ENCODE results near the gene MCFD2. TPM values are rescaled to one million over a fixed set of nuclear protein-coding genes. Genes with fewer than 3 reads are reported as not detected.

Gene MCFD2
- total and polyA plus RNA-seq, 8 donors: 13.3 to 127 (median 43.3) TPM

DNA sequence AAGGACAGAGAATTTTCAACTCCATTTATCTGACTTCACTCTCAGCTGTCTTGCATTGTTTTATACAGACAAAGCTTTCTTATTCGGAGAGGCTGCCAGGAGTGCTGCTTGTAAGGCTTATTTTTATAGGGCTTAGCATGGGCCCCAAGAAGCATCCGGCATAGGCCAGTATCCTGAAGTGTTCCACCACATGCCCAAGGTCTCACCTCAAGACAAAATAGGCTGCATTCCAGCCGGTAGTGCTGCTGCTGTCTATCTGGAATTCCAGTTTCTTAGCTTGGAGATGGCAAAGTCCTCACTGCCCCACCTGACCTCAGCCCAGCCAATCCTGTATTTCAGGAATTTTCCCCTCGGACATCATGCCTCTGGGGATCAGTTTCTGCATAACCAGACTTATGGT is 47.6 kb upstream of the MCFD2 start:
- H3K4me3 ChIP-seq: no peak overlapping the region
- H3K9me3 ChIP-seq: no peaks in the 10 kb centered on the region
- H3K27me3 ChIP-seq: peaks cover 0 to 12% (median 0%) of the 10 kb centered on the region in 3 donors
- intact Hi-C loops (cut with DNase I; ENCODE audit: low total_unique reads): no loop called here
- no peak for DNase-seq
- H3K27ac ChIP-seq: no peak overlapping the region
- H3K36me3 ChIP-seq: peaks cover 11 to 40% (median 36%) of the 10 kb centered on the region in 4 donors
- TF ChIP-seq POLR2A (IDR thresholded peaks at IDR 0.05) (no peak), POLR2AphosphoS5 (IDR thresholded peaks at IDR 0.05) (no peak), CTCF (IDR thresholded peaks at IDR 0.05) (no peak), EP300 (IDR thresholded peaks at IDR 0.05) (no peak)
- WGBS, 5 donors: 86 to 95% (median 89%) methylated on average over 4 of the region's 4 CpGs
- peaks cover 8 to 33% (median 22%) of the 10 kb centered on the region in 4 donors for H3K4me1 ChIP-seq

GRCh38 chr2:46962751-46963150 is 47.1 kb upstream of the MCFD2 start:
- intact Hi-C loops (cut with DNase I; ENCODE audit: low total_unique reads): no loop called here
- peaks cover 13 to 45% (median 41%) of the 10 kb centered on the region in 4 donors for H3K36me3 ChIP-seq
- H3K27ac ChIP-seq: no peak overlapping the region
- TF ChIP-seq POLR2AphosphoS5 (IDR thresholded peaks at IDR 0.05) (no peak), CTCF (IDR thresholded peaks at IDR 0.05) (no peak), POLR2A (IDR thresholded peaks at IDR 0.05) (no peak), EP300 (IDR thresholded peaks at IDR 0.05) (no peak)
- no peak overlapping the region for H3K4me3 ChIP-seq
- H3K9me3 ChIP-seq: no peaks in the 10 kb centered on the region
- no peak for DNase-seq
- H3K27me3 ChIP-seq: peaks cover 0 to 12% (median 0%) of the 10 kb centered on the region in 3 donors
- WGBS, 5 donors: 80 to 97% (median 94%) methylated on average over 1 to 2 of the region's 2 CpGs
- H3K4me1 ChIP-seq: peaks cover 4 to 30% (median 17%) of the 10 kb centered on the region in 4 donors

GRCh38 chr2:46960618-46961017 is 45.0 kb upstream of the MCFD2 start:
- intact Hi-C loops (cut with DNase I; ENCODE audit: low total_unique reads): no loop called here
- TF ChIP-seq POLR2A (IDR thresholded peaks at IDR 0.05) (no peak), EP300 (IDR thresholded peaks at IDR 0.05) (no peak), CTCF (IDR thresholded peaks at IDR 0.05) (no peak), POLR2AphosphoS5 (IDR thresholded peaks at IDR 0.05) (no peak)
- 93 to 100% (median 100%) methylated on average over 2 of the region's 2 CpGs for WGBS, 5 donors
- H3K9me3 ChIP-seq: no peaks in the 10 kb centered on the region
- H3K4me3 ChIP-seq: no peak overlapping the region
- H3K4me1 ChIP-seq: peaks cover 15 to 31% (median 21%) of the 10 kb centered on the region in 4 donors
- H3K36me3 ChIP-seq: peaks cover 23 to 60% (median 59%) of the 10 kb centered on the region in 4 donors
- H3K27me3 ChIP-seq: peaks cover 0 to 12% (median 0%) of the 10 kb centered on the region in 3 donors
- H3K27ac ChIP-seq: no peak overlapping the region
- DNase-seq: no peak

DNA sequence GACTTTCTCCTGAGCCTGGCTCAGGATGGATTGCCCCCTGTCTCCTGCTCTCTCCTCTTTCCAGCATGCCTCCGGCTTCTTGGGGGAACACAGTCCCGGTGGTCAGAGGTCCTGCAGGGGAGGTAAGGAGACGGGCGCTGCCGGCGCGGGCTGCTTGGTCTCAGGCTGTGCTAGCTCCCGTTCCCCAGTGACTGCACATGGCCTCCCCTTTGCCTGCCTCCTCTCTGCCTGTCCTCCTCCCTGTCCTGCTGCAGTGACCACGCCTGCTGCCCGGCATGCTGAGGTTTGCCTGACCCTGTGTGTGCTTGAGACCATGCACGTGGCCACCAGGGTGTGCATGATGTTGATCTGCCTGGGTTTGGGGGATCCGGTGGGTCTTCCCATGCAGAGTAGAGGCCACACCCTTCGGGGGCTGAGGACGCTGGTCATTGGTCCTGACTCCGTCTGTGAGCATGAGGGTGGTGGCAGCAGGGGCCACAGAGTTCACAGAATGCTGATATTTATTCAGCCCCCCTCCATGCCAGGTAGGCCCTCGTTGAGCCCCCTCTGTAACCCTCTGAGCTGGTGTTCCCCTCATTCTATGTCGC is 42.9 kb upstream of the MCFD2 start:
- H3K9me3 ChIP-seq: no peaks in the 10 kb centered on the region
- H3K4me1 ChIP-seq: peaks cover 23 to 32% (median 27%) of the 10 kb centered on the region in 4 donors
- peaks cover 0 to 12% (median 0%) of the 10 kb centered on the region in 3 donors for H3K27me3 ChIP-seq
- TF ChIP-seq EP300 (IDR thresholded peaks at IDR 0.05) (no peak), POLR2AphosphoS5 (IDR thresholded peaks at IDR 0.05) (no peak), POLR2A (IDR thresholded peaks at IDR 0.05) (no peak), CTCF (IDR thresholded peaks at IDR 0.05) (no peak)
- intact Hi-C loops (cut with DNase I; ENCODE audit: low total_unique reads): no loop called here
- no peak for DNase-seq
- H3K4me3 ChIP-seq: no peak overlapping the region
- no peak overlapping the region for H3K27ac ChIP-seq
- 93 to 98% (median 94%) methylated on average over 14 to 17 of the region's 17 CpGs for WGBS, 5 donors
- peaks cover 23 to 65% (median 62%) of the 10 kb centered on the region in 4 donors for H3K36me3 ChIP-seq
